Cardiac fibroblast (primary cell): ENCODE results near the gene OPN1SW.

Experiments used
- DNase-seq, 2 donors: peaks; one replicate each; pipeline versions ENCODE4 v3.0.0 to v3.0.0-alpha.2; 2010; ENCODE audit warnings: low read depth in 2 of 2
- H3K4me3 ChIP-seq, 2 donors: replicated peaks in 1 of 2; 1 replicate in 1 of 2; 2 replicates in 1 of 2; pipeline ENCODE4 v1.5.1; 2011; ENCODE audit warnings: low read depth in 2 of 2, low read length in 2 of 2, mild to moderate bottlenecking in 2 of 2, moderate library complexity in 1 of 2
- TF ChIP-seq, protein P1 (sequence below): IDR thresholded peaks from one replicate; pipeline ENCODE4 v1.5.1; 2011; ENCODE audit warnings: low read depth, mild to moderate bottlenecking, low read length, inconsistent platforms

The OPN1SW gene

DNA sequence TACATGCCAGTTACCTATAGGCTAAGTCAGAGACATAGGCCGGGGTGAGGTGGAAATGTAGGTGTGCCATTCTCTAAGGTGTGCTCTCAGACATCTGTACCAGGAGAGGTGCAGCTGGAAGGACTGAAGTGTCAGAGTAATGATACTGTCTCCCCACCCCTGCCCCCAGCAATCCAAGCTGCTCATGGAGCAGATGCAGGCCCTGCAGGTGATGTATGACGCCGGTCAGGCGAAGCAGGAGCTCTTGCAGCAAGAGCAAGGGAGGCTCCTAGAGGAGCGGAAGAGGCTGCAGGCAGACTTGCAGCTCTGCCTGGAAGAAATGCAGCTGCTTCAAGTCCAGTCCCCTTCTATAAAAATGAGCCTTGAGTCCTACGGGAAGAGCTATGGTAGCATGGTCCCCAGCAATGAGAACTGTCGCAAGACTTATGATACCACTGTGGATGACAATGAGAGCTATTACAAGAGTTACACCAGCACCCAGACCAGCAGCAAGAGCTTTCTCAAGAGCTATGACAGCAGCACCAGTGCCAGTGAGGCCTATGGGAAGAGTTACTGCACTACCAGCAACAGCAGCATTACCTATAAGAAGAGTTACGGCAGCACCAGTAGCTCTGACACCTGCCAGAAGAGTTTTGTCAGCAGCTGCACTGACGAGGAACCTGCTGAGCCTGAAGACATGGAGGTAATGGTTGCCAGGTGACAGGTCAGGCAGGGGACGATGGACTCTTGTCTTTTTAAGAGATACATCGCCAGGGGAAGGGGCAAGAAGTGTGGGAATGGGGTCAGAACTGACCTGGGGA is 36.2 kb upstream of the OPN1SW start:
- no peak for DNase-seq
- H3K4me3 ChIP-seq = no peak overlapping the region
- TF ChIP-seq, protein P1, sequence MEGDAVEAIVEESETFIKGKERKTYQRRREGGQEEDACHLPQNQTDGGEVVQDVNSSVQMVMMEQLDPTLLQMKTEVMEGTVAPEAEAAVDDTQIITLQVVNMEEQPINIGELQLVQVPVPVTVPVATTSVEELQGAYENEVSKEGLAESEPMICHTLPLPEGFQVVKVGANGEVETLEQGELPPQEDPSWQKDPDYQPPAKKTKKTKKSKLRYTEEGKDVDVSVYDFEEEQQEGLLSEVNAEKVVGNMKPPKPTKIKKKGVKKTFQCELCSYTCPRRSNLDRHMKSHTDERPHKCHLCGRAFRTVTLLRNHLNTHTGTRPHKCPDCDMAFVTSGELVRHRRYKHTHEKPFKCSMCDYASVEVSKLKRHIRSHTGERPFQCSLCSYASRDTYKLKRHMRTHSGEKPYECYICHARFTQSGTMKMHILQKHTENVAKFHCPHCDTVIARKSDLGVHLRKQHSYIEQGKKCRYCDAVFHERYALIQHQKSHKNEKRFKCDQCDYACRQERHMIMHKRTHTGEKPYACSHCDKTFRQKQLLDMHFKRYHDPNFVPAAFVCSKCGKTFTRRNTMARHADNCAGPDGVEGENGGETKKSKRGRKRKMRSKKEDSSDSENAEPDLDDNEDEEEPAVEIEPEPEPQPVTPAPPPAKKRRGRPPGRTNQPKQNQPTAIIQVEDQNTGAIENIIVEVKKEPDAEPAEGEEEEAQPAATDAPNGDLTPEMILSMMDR = no peak

GRCh38 chr7:128810997-128811396 is 35.4 kb upstream of the OPN1SW start:
- TF ChIP-seq, protein P1 = no peak
- H3K4me3 ChIP-seq = no peak overlapping the region
- DNase-seq = no peak

- no peak for DNase-seq
- no peak overlapping the region for H3K4me3 ChIP-seq
- TF ChIP-seq, protein P1 = no peak
Observed at GRCh38 chr7:128810473-128810872, 34.9 kb upstream of the OPN1SW start.

GRCh38 chr7:128809363-128809762 is 33.8 kb upstream of the OPN1SW start:
- TF ChIP-seq, protein P1 = no peak

GRCh38 chr7:128807191-128807590 is 31.6 kb upstream of the OPN1SW start:
- TF ChIP-seq, protein P1 = no peak
- no peak overlapping the region for H3K4me3 ChIP-seq
- DNase-seq = no peak

More at GRCh38 chr7:128809363-128809762, 33.8 kb upstream of the OPN1SW start:
- no peak for DNase-seq
- no peak overlapping the region for H3K4me3 ChIP-seq

DNA sequence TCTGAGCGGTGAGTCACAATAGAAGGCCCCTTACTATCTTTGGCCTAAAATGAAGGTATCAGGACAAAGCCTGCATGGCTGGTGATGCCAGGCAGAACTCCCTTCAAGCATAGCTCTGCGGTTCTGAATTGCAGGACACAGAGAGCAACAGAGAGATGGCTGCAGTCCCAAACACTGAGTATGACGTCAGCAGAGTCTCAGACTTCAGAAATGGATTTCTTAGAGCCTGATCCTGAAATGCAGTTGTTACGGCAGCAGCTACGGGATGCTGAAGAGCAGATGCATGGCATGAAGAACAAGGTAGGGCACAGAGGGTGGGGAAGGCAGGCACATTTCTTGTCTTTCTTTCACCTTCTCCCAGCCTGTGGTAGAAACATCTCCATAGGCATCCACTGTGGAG is 29.6 kb upstream of the OPN1SW start:
- DNase-seq = no peak
- H3K4me3 ChIP-seq = no peak overlapping the region
- TF ChIP-seq, protein P1 = no peak

DNA sequence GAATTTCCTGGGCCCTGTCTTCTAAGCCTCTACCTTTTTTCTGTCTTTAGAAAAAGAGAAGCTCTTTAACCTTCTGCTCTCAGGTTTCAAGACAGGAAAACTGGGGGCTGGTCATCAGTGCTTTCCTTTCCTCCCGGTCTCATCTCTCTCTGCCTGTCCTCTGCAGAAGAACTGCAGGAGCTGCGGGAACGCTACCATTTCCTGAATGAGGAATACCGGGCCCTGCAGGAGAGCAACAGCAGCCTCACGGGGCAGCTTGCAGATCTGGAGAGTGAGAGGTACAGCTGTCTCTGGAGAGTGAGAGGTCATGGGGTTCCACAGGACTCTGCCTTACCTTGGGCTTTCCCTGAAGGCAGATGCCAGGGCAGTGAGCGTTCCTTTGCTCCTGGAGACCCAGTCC is 28.9 kb upstream of the OPN1SW start:
- TF ChIP-seq, protein P1 = no peak
- no peak overlapping the region for H3K4me3 ChIP-seq
- no peak for DNase-seq
